SU-DHL-6 (cell line): ENCODE data around the gene CTXND1.

ENCODE experiments used
- CTCF ChIP-seq: fragments of 200-600 bp; sonication (generic); IDR thresholded peaks from one replicate; pipeline ENCODE4 v1.5.1; 2017; ENCODE audit warnings: antibody characterized with exemption, mild to moderate bottlenecking, low read length, moderate library complexity; ENCODE audit not compliant: insufficient read depth, poor library complexity, severe bottlenecking
- EZH2phosphoT487 ChIP-seq: fragments of 200-600 bp; sonication (generic), shearing (Covaris generic); conservative IDR thresholded peaks from 2 replicates; pipeline ENCODE4 v1.6.1; 2018; ENCODE audit warnings: mild to moderate bottlenecking, antibody characterized with exemption, low read length, moderate library complexity, mixed read lengths

- no peak for TF ChIP-seq CTCF
- no peak for TF ChIP-seq EZH2phosphoT487
These were observed 65.4 kb downstream of the CTXND1 start for GRCh38 chr15:80186597-80186996.
